Neutrophil (primary cell): ENCODE data around the gene SAMD1.

Experiments
- H3K27ac ChIP-seq: fragments of 200-600 bp; sonication (generic); 2 replicates; pipeline ENCODE4 v1.5.1; 2016; ENCODE audit warnings: mild to moderate bottlenecking, moderate library complexity
- H3K27me3 ChIP-seq: fragments of 200-600 bp; sonication (generic); 2 replicates; pipeline ENCODE4 v1.6.0; 2016; ENCODE audit warnings: mild to moderate bottlenecking
- H3K36me3 ChIP-seq: fragments of 200-600 bp; sonication (generic); 2 replicates; pipeline ENCODE4 v1.5.1; 2017
- H3K4me1 ChIP-seq, 2 experiments: fragments of 200-600 bp in 1 of 2; sonication (generic) in 1 of 2; 1 replicate in 1 of 2; 2 replicates in 1 of 2; pipeline versions ENCODE4 v1.5.1 to v1.6.1; 2013 to 2016; ENCODE audit warnings: low read depth in 1 of 2, low read length in 1 of 2, mild to moderate bottlenecking in 1 of 2, moderate library complexity in 1 of 2; ENCODE audit not compliant: control insufficient read depth in 1 of 2, insufficient read depth in 1 of 2
- H3K4me3 ChIP-seq, 2 experiments: fragments of 200-600 bp in 1 of 2; sonication (generic) in 1 of 2; 1 replicate in 1 of 2; 2 replicates in 1 of 2; pipeline ENCODE4 v1.5.1; 2013 to 2016; ENCODE audit warnings: low read depth in 1 of 2, low read length in 1 of 2, mild to moderate bottlenecking in 1 of 2, moderate library complexity in 1 of 2
- H3K9me3 ChIP-seq: fragments of 200-600 bp; sonication (generic); 2 replicates; pipeline ENCODE4 v1.5.1; 2016
- CTCF ChIP-seq: fragments of 200-600 bp; sonication (generic); IDR thresholded peaks from 2 replicates; pipeline ENCODE4 v1.5.1; 2016; ENCODE audit warnings: antibody characterized with exemption

SAMD1 gene

GRCh38 chr19:14091813-14092462 is 1.4 kb upstream of the SAMD1 start:
- peaks cover 41% of the 10 kb centered on the region for H3K36me3 ChIP-seq
- H3K4me1 ChIP-seq, result peaks cover 17 to 20% of the 10 kb centered on the region in 2 experiments
- H3K9me3 ChIP-seq, result no peaks in the 10 kb centered on the region
- no peak overlapping the region for H3K27ac ChIP-seq
- TF ChIP-seq CTCF, result no peak
- H3K4me3 ChIP-seq, result peak overlapping the region; percentile 58 to 63
- H3K27me3 ChIP-seq, result peaks cover 6% of the 10 kb centered on the region

GRCh38 chr19:14091081-14091812 is 696 bp upstream of the SAMD1 start:
- H3K4me3 ChIP-seq, result peak overlapping the region; percentile 58 to 63
- H3K27me3 ChIP-seq, result peaks cover 6% of the 10 kb centered on the region
- peaks cover 34% of the 10 kb centered on the region for H3K36me3 ChIP-seq
- peaks cover 17 to 20% of the 10 kb centered on the region in 2 experiments for H3K4me1 ChIP-seq
- peak overlapping the region; percentile 47 for H3K27ac ChIP-seq
- H3K9me3 ChIP-seq, result no peaks in the 10 kb centered on the region
- no peak for TF ChIP-seq CTCF

GRCh38 chr19:14089662-14090508 is 666 bp downstream of the SAMD1 start:
- H3K36me3 ChIP-seq, result peaks cover 22% of the 10 kb centered on the region
- H3K9me3 ChIP-seq, result no peaks in the 10 kb centered on the region
- no peak for TF ChIP-seq CTCF
- peak overlapping the region; percentile 63 to 64 for H3K4me3 ChIP-seq
- peaks cover 19 to 20% of the 10 kb centered on the region in 2 experiments for H3K4me1 ChIP-seq
- peaks cover 6% of the 10 kb centered on the region for H3K27me3 ChIP-seq
- H3K27ac ChIP-seq, result no peak overlapping the region

GRCh38 chr19:14089412-14089661 is 1.2 kb downstream of the SAMD1 start:
- no peaks in the 10 kb centered on the region for H3K9me3 ChIP-seq
- peaks cover 6% of the 10 kb centered on the region for H3K27me3 ChIP-seq
- H3K4me1 ChIP-seq, result peaks cover 20 to 21% of the 10 kb centered on the region in 2 experiments
- peaks cover 17% of the 10 kb centered on the region for H3K36me3 ChIP-seq
- H3K4me3 ChIP-seq, result peak overlapping the region; percentile 41 to 64
- no peak overlapping the region for H3K27ac ChIP-seq
- TF ChIP-seq CTCF, result no peak

GRCh38 chr19:14088634-14089411 is 1.7 kb downstream of the SAMD1 start:
- Histone ChIP-seq H3K36me3 (peaks cover 15% of the 10 kb centered on the region), H3K9me3 (no peaks in the 10 kb centered on the region), H3K27ac (no peak overlapping the region), H3K4me3 (peak overlapping the region; percentile 41 to 64), H3K4me1 (peaks cover 20 to 21% of the 10 kb centered on the region in 2 experiments), H3K27me3 (peaks cover 6% of the 10 kb centered on the region)
- TF ChIP-seq CTCF, result no peak
